PC-9 (cell line): ENCODE measurements around the gene HDAC11.

Experiments
- CTCF ChIP-seq: fragments of 200-600 bp; sonication (generic); conservative IDR thresholded peaks from 2 replicates; pipeline ENCODE4 v1.6.1; 2017; ENCODE audit warnings: mixed run types, antibody characterized with exemption, mild to moderate bottlenecking, moderate library complexity
- EZH2 ChIP-seq: fragments of 200-600 bp; sonication (generic); IDR thresholded peaks from 2 replicates; pipeline ENCODE4 v1.8.0; 2017; ENCODE audit warnings: antibody characterized with exemption, low read depth

GRCh38 chr3:13555753-13556152, 75.6 kb downstream of the HDAC11 start:
- no peak for TF ChIP-seq CTCF
- no peak for TF ChIP-seq EZH2
